Activated CD8-positive, alpha-beta memory T cell treated with anti-CD3 and anti-CD28 coated beads, Interleukin-2, amount 50 U/mL, for 24 hours (primary cell): ENCODE data around the gene RFX8.
"Not testable (repeated sequence)": the region's sequence is repeated elsewhere in the genome, so short reads cannot be mapped to it uniquely, and the experiment has no call there.

Experiments
- DNase-seq: peaks from one replicate; pipeline ENCODE4 v3.0.0-alpha.2; 2020; ENCODE audit errors: extremely low read depth

The RFX8 gene

DNA sequence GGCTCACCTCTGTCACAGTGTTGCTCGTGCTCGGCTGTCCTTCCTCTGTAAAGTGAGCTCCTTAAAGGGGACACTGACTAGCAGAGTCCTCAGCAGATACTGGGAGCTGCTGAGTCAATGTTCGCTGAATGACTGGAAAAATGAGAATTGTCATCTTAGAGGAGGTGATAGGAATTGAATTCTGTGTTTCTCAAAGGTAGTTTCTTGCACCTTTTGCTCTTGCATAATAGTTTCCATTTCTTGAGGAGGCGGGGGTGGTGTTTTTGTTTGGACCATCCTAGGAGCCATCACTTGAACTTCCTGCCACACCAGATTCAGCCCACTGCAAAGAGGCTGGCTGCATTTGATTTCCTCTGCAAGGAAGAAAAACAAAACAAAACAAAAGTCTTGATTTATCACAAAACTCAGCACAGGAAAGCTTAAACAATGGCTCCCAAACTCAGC is 11.4 kb upstream of the RFX8 start:
- DNase-seq, result no peak

DNA sequence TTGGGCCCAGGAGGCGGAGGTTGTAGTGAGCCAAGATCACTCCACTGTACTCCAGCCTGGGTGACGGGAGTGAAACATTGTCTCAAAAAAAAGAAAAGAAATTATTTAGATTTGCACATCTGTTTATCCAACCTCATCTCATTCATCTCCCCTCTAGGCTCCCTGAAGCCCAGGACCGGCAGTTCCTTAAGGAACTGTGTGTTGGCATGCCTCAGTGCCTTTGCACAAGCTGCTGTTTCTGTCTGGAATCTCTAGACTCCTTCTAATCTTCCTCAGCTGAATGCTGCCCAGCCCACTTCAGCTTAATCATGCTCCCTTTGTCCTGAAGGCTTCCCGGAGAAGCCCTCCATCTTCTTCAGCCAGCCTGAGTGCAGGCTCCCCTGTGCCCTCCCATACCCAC is 10.9 kb upstream of the RFX8 start:
- DNase-seq, result no peak

DNA sequence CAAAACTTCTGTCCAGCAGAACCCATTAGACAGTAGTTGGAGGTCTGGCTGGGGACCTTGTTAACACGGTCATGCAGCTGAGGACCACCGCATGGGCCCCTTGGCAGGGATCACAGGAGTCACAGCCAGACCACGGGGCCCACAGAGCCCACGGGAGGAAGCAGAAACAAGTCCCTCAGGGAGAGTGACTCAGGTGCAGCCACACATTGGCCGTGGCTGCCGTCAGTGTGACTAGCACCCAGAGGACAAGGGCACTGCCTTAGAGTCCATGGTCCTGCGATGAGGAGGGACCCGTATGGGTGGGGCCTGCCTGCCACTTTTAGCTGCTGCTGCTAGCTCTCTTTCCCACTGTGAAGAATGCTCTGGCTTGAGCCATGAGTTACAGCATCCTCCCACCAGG is 5.9 kb upstream of the RFX8 start:
- DNase-seq, result no peak

DNA sequence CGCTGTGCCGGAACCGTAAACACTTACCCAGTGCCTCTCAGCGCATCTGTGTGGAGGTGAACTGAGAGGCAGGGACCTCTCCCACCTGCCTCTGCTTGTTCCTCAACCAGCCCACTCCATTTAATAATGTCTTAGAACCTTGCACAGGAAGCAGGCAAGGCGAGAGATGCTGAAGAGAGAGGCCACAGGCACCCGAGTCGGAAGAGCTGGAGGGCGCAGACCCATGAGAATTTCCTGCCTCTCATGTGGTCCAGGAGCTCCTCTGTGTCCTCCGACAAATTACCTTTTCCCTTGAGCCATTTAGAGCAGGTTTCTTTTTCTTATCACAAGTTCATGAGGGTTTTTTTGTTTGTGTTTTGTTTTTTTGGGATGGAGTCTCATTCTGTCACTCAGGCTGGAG is 4.9 kb upstream of the RFX8 start:
- DNase-seq, result no peak

DNA sequence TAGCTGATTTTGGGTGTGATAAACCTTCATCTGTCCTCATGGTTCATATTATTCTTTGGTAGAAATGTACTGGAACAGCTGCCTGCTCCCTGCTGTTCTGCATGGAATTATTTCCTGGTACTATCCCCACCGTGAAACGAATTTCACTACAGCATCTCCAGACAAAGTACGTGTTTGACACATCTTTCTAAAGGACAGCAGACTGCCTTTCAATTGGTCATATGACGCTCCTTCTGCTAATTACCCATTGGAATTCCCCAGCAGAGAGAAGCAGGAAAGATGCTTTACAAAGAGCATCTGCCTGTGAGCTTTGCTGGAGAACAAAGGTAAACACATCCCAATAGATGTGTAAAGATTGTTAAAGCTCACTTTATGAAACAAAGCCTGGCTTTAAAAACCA is 4.4 kb upstream of the RFX8 start:
- no peak for DNase-seq

DNA sequence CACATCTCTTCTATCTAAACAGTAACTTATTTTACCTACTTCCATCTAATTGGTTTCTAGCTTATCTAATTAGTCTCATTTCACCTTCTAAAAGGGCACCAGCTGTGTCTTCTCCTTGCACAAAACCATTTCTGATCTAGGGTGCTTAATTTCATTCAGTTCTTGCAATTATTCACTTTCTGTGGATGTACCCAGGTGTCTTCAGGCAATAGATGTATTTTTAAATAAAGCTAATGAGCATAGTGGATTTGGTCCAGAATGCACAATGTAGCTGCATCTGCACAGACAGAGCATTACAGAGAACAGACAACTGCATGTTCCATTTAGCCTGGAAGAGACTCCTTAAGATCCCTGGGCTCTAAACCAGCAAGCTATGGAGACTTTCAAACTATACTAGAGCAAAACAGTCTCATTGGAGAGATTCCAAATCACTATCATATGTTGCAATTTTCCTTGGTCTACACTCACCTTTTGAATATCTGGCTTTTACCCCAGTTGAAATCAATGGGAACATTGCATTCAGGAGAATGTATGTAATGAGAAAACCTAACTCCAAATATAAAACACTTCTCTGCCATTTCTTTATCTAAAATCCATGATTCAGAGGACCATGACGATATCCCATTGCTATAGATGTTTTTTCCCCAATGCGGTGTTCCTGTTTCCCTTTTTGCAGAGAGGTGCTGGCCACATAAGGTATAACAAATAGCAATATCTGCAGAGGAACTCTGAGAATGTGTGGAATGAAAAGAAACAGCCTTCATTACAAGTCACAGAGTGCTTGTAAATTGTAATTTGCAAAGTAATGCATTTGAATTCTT is 3.5 kb upstream of the RFX8 start:
- no peak for DNase-seq

DNA sequence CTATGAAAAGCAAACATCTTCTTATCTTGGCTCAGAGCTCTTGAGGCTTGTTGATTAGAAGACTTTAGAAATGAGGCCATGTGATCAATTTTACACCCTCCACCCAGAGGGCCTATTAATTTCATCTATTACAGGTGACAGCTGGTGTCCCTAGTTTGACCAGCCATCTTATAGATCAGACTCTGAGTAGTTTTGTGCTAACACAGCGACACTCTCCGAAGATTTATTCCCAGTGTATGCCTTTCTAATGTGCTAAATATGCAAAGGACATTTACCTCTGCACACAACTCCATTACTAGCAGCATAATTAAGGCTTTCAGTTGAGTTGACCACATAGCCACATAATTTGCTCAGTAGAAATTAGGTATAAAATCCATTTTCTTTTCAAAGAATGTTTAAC is 2.6 kb upstream of the RFX8 start:
- no peak for DNase-seq

DNA sequence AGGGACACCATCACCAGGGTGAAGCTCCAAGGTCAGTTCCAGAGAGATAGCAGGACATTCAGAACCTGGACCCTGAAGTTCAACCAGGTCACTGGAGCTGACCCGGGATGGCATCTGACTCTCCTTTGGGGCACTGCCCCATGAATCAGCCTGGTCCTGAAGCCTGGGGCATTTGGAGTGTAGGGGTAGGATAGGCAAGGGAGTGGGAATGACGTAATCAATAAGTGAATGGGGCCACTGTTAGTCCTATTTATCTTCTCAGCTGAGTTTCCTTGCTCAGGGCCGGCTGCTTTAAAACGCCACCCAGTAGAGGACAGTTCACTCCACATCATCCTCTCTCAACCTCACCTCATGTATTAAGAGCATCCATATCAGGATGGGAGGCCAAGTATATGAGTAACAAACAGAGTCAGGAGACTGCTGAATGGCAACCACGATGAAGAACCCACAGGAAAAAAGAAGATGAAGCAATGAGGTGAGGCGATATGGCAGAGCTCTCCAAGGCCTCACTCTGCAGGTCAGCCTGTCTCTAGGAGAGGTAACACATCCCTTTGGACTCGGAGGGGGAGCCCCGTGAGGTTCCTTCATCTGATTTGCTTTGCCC is 1.8 kb upstream of the RFX8 start:
- no peak for DNase-seq

DNA sequence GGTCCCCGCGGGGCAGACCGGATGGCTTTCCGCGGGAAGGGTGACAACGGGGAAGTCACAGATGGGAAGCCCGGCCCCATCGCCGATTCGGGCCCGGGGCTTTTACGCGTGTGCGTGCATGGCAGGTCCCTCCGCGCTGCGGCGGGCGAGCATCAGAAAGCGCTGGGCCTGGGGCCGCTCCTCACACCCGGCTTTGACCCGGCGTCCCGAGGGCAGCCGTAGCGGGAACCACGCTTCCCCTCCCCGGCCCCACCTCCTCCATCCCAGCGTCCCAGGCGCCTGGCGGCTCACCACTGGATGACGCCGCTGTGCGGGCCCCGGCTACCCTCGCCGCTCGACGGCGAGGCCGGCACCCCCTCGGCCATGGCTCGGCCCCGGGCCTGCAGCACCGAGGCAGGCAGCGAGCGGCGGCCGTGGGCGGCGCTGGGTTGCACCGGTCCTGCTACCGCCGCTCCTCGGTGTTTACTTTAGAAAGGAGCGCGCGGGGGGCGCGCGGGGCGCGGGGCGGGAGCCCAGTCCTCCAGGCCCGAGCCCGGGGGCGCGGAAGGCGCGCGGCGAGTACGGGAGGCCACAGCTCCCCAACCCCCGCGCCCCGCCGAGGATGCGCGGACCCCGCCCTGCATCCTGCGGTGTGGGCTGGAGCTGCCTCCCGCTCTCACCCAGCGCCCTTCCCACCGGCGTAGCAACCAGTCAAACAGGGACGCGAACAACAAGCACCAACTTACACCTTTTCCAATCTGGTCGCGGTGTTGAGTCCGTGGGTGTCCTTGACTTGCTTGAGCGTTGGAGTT is 806 bp downstream of the RFX8 start:
- no peak for DNase-seq

DNA sequence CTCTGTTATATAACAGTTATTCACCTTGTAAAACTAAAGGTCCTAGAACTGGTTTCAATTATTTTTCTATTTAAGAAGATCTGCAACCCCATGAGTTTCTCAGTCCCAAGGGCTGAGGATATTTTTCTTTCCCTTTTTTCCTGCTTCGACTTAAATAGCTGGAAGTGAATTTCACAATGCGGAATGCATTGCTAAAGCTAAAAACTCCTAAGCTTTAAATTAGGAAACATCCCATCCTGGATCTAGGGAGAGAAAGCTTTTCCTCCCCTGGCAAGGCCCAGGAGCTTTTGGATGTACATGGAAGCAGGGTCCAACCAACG is 1.4 kb downstream of the RFX8 start:
- no peak for DNase-seq

DNA sequence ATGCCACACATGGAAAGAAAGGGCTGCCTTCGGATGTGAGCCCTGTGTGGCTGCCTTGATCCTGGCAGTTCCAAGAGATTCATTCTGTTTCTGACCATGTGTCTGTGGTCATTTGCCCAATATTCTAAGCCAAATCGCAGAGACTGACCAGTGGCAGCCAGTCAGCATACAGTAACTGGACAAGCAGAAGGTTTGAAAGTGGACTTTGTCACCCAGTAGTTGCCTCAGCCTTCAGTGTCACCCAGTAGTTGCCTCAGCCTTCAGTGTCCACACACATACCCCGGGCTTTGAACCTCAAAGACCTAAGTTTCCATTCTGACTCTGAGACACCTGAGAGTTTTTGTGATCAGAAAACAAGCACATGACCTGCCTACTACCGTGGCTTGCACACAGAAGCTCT is 5.0 kb downstream of the RFX8 start:
- no peak for DNase-seq

DNA sequence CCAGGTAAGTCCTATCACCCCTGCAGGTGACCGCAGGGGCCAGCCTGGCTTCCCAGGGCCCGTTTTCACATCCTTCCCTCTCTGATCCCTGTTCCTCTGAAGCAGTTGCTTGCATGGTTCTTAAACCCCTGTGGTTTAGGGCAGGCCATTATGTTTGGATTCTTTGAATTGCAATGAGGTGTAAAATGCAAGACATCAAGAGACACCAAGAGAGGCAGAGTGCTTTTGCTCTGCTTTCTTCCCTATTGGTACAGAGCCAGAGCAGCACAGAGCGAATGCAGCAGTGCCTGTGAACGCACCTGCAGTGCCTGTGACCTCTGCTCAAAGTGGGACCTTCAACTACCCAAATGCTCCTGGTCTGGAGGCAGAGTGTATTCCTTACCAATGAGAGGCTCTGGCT is 7.6 kb downstream of the RFX8 start:
- no peak for DNase-seq

DNA sequence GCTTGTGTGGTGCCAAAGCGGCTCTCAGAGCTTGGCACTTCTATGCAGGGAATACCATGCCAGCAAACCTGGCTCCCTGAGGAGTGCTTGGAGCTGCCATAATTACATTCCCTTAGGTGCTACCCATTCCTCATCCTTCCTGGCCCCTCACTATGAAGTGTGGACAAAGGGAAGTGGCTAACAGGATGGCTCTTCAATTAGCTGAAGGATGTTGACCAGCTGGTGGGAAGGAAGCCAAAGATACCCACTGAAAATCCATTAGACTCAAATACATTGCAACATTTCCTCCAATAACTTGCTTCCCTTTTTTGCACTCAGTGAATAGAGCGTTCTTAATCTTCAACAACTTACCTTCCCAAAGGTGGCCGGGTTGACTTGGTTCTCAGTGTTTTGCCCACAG is 8.5 kb downstream of the RFX8 start:
- no peak for DNase-seq

DNA sequence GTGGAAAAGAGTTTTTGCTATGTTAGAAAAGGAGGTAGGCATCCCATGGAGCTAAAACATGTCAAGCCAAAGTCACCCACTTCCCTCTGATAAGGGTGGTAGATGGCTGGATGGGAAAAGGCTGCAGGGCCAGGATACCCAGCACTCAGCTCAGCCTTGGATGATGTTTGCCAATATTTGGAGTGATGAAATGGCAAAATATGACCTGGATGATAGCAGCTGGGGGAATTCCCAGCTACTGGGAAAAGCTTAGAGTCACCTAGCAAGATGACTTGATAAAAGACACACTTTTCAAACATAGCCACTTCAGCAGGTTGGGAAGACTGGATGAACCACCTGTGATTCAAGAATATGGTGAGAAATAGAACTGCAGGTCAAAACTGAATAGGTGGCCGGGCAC is 10.1 kb downstream of the RFX8 start:
- no peak for DNase-seq

DNA sequence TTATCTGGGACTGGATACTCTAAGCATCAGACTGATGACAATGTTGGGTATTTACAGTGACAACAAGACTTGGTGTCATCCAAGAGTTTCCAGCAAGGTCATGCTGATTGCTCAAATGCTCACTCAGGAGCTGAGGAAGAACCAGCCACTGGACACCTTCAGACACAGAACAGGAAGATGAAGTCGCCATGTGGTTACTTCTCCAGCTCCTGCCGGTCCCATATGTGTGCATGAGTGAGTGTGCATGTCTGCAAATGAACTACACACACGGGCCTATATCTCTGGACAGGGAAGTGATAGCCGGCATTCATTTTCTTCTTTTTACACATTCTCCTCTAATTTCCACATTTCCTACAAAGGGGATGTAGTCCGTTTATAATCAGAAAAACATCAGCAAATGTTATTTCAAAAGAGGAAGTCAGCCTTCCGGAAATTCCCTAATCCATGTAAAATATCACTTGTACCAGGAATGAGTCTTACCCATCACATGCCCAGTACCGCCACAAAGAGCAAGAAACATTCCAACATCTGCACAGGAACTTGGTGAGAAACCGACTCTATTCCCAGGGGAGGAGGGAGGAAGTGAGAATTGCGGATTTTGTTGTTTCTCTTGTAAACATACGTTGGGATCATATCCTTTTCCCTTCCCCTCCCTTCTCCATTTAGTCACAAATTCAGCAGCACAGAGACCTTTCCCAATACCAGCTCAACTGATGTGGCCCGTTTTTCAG is 10.8 kb downstream of the RFX8 start:
- DNase-seq, result no peak

DNA sequence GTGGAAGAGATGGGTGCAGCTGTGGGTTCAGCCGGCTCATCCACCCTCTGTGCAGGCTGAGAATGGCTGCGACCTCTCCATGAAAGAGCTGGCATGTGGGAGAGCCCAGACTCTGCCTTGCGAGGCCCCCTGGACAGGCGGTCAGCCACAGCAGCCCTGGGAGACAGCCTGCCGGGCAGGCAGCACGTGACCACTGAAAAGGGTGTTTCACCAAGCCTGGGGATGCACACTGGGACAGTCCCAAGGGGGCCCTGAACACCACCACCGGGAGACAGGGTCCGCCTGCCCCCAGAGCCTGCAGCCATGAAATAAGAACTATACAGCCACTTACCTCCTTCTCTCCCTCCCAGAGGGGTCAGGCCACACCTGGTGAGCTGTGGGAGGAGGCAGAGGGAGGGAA is 11.5 kb downstream of the RFX8 start:
- DNase-seq, result no peak

DNA sequence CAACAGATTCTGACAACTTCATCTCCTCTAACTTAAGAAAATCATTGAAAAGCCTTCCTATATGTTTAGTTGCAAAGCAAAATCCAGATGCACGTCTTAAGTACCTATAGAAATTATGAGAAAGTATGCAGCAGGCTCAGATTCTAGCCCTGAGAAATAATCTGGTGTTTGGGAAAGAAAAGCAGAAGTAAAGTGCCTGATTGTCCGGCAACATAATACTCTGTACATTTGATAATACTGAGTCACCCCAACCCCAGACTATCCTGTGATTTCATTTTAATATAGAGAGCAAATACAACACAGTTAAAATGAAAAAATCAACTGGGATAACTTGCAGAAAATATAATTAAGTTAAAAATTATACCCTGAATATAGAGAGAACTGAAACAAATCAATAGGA is 13.5 kb downstream of the RFX8 start:
- no peak for DNase-seq

DNA sequence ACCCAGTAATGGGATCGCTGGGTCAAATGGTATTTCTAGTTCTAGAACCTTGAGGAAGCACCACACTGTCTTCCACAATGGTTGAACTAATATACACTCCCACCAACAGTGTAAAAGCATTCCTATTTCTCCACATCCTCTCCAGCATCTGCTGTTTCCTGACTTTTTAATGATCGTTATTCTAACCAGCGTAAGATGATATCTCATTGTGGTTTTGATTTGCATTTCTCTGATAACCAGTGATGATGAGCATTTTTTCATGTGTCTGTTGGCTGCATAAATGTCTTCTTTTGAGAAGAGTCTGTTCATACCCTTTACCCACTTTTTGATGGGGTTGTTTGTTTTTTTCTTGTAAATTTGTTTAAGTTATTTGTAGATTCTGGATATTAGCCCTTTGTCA is 20.5 kb downstream of the RFX8 start:
- not testable (repeated sequence) for DNase-seq

DNA sequence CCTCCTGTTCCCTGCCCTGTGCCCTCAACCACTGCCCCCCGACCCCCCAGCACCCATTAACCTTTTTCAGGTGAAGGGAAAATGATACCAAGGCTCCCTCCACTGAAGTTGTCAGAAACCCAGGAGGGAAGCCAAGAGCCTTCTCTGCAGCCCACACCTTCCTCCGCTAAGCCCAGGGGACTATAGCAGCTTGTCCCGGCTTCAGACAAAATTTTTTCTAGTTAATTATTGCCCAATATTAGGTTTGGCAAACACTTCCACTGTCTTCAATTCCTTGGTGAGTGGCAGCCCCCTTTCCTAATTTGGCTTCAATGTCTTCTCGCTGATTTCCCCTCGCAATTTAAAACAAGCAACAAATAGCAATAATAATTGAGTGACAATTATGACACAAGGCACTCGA is 23.9 kb downstream of the RFX8 start:
- DNase-seq, result no peak

DNA sequence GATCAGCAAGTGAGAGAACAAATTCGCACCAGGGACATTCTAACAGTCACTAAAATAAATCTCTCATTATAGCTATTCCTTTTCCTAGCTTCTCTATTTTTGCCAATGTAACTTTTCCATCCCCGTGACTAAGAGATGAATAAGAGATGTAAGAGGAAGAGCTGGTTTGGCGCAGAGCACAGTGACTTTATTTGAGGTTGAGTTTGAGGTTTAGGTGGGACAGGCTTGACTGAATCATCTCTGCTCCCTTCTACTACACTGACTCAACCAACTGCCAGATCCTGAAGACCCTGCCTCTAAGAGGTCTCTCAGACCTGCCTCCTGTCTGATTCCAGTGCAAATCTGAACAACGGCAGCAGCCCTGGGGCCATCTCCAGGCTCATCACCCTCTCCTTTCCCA is 28.0 kb downstream of the RFX8 start:
- DNase-seq, result no peak

DNA sequence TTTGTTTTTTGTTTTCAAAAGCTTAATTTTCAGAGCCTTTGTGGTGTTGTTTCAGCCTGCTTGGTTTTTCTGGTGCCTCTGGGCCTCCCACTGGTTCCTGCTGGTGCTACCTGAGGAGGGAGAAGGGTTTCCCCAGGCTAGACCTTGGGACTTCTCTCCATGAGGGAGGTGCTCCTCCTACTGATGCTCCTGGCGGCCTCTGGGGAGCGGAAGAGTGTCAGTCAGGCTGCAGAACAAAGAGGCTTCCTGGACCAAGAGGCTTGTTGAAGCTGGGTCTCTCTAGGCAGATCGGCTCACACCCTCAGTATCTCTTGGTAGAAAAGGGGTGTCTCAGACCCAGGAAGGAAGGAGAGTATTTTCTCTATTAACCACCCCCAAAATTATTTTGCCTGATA is 32.2 kb downstream of the RFX8 start:
- no peak for DNase-seq

DNA sequence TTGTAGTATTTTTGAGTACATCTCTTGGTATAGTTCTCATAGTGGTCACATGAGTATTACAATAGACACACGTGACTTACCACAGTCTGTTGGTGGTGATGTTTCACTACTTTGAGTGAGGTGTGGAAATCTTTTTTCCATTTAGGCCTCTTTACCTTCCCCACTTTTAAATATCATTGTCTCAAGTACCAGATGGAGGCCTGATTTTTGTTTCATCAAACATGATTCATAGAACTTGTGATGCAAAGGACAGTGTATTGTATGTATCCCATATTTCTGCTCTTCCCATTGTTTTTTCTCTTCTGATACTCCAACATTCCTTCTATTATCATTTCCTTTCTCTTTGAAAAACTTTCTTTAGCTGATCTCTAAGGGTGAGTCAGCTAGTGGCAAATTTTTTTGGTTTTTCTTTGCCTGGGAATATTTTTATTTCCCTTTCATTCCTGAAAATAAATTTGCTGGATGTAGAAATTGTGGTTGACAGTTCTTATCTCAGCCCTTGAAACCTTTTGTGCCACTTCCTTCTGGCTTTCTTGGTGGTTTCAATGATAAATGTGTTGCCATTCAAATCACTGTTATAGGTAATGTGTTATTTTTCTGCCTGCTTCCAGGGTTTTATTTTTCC is 32.8 kb downstream of the RFX8 start:
- no peak for DNase-seq
